ENCODE results near the gene ZBTB39. TPM values are rescaled to one million over a fixed set of nuclear protein-coding genes. Genes with fewer than 3 reads are reported as not detected.

ZBTB39 gene
- total and polyA plus RNA-seq, 2 of the 13 experiments (the other 11 are each of a cell fraction or from before 2014, with no cell fraction given): 6.5 to 6.9 TPM

DNA sequence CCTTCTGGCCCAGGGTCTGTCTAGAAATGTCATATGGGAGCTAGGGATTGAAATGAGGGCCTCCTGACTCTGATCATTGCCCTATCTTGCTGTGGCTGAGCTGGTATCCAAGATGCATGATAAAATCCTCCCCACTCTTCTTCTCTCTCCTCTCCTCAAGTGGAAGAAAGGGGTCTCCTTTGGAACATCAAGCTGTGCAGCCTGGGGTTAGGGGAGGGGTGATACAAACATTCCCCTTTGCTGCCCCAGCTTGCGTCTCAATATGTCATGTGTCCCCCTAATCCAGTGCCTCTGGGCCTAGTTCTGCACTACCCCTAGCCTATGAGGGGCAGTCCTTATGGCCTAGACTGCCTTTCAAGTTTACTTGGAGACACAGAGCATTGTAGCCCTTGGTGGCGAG is 57.5 kb downstream of the ZBTB39 start:
- H4K20me1 ChIP-seq (ENCODE audit: insufficient read depth, low read length): no peaks in the 10 kb centered on the region
- H3K27ac ChIP-seq (ENCODE audit: extremely low read length, insufficient read depth, low read length): no peak overlapping the region
- no TSS peak for BruUV-seq (replicated peaks)
- H3K4me3 ChIP-seq (replicated peaks in 1 of 3; ENCODE audit: insufficient read depth in 1 of 3, low read depth in 2 of 3, low read length in 3 of 3): no peak overlapping the region
- POLR2A ChIA-PET: no interaction called here
- H3K36me3 ChIP-seq (replicated peaks in 1 of 2; ENCODE audit: control insufficient read depth in 1 of 2, insufficient read depth in 2 of 2, low read length in 2 of 2): no peaks in the 10 kb centered on the region
- CTCF ChIA-PET (ENCODE audit: low intra/inter-chr PET ratio, low total read pairs): no interaction called here
- H3K9ac ChIP-seq (ENCODE audit: insufficient read depth, low read depth, low read length): no peak overlapping the region
- no peaks in the 10 kb centered on the region; the same call in 1 of the 2 replicates for H3K9me3 ChIP-seq (ENCODE audit: low read length)
- ATAC-seq: no peak
- H3K79me2 ChIP-seq (ENCODE audit: insufficient read depth, low read length): no peaks in the 10 kb centered on the region
- no peak for TF ChIP-seq ZNF224 (CRISPR knock-in tag; IDR thresholded peaks at IDR 0.05)
- no peak for TF ChIP-seq NR2F2 (IDR thresholded peaks at IDR 0.05; ENCODE audit: borderline replicate concordance, low read depth)
- no peak for TF ChIP-seq NCOA5 (CRISPR knock-in tag; IDR thresholded peaks at IDR 0.05)
- TF ChIP-seq, protein P1, sequence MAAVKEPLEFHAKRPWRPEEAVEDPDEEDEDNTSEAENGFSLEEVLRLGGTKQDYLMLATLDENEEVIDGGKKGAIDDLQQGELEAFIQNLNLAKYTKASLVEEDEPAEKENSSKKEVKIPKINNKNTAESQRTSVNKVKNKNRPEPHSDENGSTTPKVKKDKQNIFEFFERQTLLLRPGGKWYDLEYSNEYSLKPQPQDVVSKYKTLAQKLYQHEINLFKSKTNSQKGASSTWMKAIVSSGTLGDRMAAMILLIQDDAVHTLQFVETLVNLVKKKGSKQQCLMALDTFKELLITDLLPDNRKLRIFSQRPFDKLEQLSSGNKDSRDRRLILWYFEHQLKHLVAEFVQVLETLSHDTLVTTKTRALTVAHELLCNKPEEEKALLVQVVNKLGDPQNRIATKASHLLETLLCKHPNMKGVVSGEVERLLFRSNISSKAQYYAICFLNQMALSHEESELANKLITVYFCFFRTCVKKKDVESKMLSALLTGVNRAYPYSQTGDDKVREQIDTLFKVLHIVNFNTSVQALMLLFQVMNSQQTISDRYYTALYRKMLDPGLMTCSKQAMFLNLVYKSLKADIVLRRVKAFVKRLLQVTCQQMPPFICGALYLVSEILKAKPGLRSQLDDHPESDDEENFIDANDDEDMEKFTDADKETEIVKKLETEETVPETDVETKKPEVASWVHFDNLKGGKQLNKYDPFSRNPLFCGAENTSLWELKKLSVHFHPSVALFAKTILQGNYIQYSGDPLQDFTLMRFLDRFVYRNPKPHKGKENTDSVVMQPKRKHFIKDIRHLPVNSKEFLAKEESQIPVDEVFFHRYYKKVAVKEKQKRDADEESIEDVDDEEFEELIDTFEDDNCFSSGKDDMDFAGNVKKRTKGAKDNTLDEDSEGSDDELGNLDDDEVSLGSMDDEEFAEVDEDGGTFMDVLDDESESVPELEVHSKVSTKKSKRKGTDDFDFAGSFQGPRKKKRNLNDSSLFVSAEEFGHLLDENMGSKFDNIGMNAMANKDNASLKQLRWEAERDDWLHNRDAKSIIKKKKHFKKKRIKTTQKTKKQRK (IDR thresholded peaks at IDR 0.05; ENCODE audit: low read length): no peak
- TF ChIP-seq, protein P2, sequence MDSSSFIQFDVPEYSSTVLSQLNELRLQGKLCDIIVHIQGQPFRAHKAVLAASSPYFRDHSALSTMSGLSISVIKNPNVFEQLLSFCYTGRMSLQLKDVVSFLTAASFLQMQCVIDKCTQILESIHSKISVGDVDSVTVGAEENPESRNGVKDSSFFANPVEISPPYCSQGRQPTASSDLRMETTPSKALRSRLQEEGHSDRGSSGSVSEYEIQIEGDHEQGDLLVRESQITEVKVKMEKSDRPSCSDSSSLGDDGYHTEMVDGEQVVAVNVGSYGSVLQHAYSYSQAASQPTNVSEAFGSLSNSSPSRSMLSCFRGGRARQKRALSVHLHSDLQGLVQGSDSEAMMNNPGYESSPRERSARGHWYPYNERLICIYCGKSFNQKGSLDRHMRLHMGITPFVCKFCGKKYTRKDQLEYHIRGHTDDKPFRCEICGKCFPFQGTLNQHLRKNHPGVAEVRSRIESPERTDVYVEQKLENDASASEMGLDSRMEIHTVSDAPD (CRISPR knock-in tag; IDR thresholded peaks at IDR 0.05): no peak
- no peak for TF ChIP-seq SSRP1 (CRISPR knock-in tag; IDR thresholded peaks at IDR 0.05)
- no peak for TF ChIP-seq ZNF570 (CRISPR knock-in tag; IDR thresholded peaks at IDR 0.05; ENCODE audit: borderline replicate concordance)
- TF ChIP-seq, protein P3, sequence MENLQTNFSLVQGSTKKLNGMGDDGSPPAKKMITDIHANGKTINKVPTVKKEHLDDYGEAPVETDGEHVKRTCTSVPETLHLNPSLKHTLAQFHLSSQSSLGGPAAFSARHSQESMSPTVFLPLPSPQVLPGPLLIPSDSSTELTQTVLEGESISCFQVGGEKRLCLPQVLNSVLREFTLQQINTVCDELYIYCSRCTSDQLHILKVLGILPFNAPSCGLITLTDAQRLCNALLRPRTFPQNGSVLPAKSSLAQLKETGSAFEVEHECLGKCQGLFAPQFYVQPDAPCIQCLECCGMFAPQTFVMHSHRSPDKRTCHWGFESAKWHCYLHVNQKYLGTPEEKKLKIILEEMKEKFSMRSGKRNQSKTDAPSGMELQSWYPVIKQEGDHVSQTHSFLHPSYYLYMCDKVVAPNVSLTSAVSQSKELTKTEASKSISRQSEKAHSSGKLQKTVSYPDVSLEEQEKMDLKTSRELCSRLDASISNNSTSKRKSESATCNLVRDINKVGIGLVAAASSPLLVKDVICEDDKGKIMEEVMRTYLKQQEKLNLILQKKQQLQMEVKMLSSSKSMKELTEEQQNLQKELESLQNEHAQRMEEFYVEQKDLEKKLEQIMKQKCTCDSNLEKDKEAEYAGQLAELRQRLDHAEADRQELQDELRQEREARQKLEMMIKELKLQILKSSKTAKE (CRISPR knock-in tag; IDR thresholded peaks at IDR 0.05; ENCODE audit: borderline replicate concordance): no peak
- TF ChIP-seq, protein P4, sequence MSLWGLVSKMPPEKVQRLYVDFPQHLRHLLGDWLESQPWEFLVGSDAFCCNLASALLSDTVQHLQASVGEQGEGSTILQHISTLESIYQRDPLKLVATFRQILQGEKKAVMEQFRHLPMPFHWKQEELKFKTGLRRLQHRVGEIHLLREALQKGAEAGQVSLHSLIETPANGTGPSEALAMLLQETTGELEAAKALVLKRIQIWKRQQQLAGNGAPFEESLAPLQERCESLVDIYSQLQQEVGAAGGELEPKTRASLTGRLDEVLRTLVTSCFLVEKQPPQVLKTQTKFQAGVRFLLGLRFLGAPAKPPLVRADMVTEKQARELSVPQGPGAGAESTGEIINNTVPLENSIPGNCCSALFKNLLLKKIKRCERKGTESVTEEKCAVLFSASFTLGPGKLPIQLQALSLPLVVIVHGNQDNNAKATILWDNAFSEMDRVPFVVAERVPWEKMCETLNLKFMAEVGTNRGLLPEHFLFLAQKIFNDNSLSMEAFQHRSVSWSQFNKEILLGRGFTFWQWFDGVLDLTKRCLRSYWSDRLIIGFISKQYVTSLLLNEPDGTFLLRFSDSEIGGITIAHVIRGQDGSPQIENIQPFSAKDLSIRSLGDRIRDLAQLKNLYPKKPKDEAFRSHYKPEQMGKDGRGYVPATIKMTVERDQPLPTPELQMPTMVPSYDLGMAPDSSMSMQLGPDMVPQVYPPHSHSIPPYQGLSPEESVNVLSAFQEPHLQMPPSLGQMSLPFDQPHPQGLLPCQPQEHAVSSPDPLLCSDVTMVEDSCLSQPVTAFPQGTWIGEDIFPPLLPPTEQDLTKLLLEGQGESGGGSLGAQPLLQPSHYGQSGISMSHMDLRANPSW (CRISPR knock-in tag; IDR thresholded peaks at IDR 0.05; ENCODE audit: borderline replicate concordance): no peak
- TF ChIP-seq ZBTB3 (CRISPR knock-in tag; IDR thresholded peaks at IDR 0.05; ENCODE audit: borderline replicate concordance, low read depth): no peak
- TF ChIP-seq ZBTB7A (CRISPR knock-in tag; IDR thresholded peaks at IDR 0.05): no peak
- TF ChIP-seq, protein P5, sequence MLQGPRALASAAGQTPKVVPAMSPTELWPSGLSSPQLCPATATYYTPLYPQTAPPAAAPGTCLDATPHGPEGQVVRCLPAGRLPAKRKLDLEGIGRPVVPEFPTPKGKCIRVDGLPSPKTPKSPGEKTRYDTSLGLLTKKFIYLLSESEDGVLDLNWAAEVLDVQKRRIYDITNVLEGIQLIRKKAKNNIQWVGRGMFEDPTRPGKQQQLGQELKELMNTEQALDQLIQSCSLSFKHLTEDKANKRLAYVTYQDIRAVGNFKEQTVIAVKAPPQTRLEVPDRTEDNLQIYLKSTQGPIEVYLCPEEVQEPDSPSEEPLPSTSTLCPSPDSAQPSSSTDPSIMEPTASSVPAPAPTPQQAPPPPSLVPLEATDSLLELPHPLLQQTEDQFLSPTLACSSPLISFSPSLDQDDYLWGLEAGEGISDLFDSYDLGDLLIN (CRISPR knock-in tag; IDR thresholded peaks at IDR 0.05; ENCODE audit: borderline replicate concordance): no peak
- no peak for TF ChIP-seq ZNF678 (CRISPR knock-in tag; IDR thresholded peaks at IDR 0.05)
- H2AFZ ChIP-seq (ENCODE audit: low read length): no peak overlapping the region
- 82% methylated on average over 2 of the region's 2 CpGs for WGBS (ENCODE audit: low lambda C conversion rate)
- H3K4me1 ChIP-seq (ENCODE audit: insufficient read depth, low read length): peaks cover 10% of the 10 kb centered on the region
- intact Hi-C loops (cut with micrococcal nuclease; ENCODE audit: unreplicated experiment) (loop anchor here (5.0 kb wide), 1 partner anchor 53 kb away; no protein-coding TSS in a partner anchor), in situ Hi-C loops (cut with HindIII; ENCODE audit: extremely low pct_ligation_motif_present, low pct_unique_long_range_greater_than_20kb) (loop anchor here (5.0 kb wide), 1 partner anchor 38 kb away; no protein-coding TSS in a partner anchor)
- DNase-seq (ENCODE audit: low spot score): no peak
- H3K27me3 ChIP-seq (ENCODE audit: control insufficient read depth in 1 of 2, insufficient read depth in 2 of 2, low read length in 2 of 2): no peaks in the 10 kb centered on the region
- FAIRE-seq: no peak
- no peak overlapping the region for H3K4me2 ChIP-seq (ENCODE audit: low read depth, low read length)
